Breast epithelium (tissue), 3 donors: ENCODE measurements around the gene TOM1L1.

Experiments
- POLR2A ChIP-seq: fragments of 450-650 bp; IDR thresholded peaks from one replicate; pipeline ENCODE4 v1.6.1; 2016; ENCODE audit warnings: antibody characterized with exemption, mild to moderate bottlenecking, moderate library complexity
- POLR2AphosphoS5 ChIP-seq, 3 donors: sonication (generic); formaldehyde crosslinking; IDR thresholded peaks; one replicate each; pipeline ENCODE4 v1.6.1; 2017; ENCODE audit warnings: antibody characterized with exemption in 3 of 3
- TF ChIP-seq, protein P1 (sequence below), 3 donors: fragments of 450-650 bp; IDR thresholded peaks; one replicate each; pipeline ENCODE4 v1.5.1; 2016 to 2017; ENCODE audit warnings: antibody characterized with exemption in 3 of 3, mild to moderate bottlenecking in 3 of 3, moderate library complexity in 3 of 3

DNA sequence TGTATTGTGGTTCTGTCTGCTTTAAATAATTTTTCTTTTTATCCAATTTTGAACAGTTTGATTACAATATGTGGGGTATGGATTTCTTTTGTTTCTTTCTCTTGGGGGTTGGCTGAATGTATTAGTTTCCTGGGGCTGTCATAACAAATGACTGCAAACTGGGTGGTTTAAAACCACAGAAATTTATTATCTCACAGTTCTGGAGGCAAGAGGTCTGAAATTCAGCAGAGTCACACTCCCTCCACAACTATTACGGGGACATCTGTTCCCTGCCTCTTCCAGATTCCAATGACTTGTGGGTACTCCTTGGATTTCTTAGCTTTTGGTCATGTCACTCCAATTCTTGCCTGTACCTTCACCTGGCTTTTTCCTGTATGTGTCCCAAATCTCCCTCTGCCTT is 44.1 kb downstream of the TOM1L1 start:
- TF ChIP-seq, protein P1, sequence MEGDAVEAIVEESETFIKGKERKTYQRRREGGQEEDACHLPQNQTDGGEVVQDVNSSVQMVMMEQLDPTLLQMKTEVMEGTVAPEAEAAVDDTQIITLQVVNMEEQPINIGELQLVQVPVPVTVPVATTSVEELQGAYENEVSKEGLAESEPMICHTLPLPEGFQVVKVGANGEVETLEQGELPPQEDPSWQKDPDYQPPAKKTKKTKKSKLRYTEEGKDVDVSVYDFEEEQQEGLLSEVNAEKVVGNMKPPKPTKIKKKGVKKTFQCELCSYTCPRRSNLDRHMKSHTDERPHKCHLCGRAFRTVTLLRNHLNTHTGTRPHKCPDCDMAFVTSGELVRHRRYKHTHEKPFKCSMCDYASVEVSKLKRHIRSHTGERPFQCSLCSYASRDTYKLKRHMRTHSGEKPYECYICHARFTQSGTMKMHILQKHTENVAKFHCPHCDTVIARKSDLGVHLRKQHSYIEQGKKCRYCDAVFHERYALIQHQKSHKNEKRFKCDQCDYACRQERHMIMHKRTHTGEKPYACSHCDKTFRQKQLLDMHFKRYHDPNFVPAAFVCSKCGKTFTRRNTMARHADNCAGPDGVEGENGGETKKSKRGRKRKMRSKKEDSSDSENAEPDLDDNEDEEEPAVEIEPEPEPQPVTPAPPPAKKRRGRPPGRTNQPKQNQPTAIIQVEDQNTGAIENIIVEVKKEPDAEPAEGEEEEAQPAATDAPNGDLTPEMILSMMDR (IDR thresholded peaks at IDR 0.05): no peak
- TF ChIP-seq POLR2A: no peak
- no peak for TF ChIP-seq POLR2AphosphoS5 (IDR thresholded peaks at IDR 0.05)
